Stimulated activated CD8-positive, alpha-beta memory T cell treated with anti-CD3 and anti-CD28 coated beads, Interleukin-12 subunit alpha, Interleukin-12 subunit beta, amount 100 ng/mL, for 1 hour (primary cell): ENCODE measurements around the gene NPIPA2.
"Not testable (repeated sequence)": the region's sequence is repeated elsewhere in the genome, so short reads cannot be mapped to it uniquely, and the experiment has no call there.

Experiments used
- DNase-seq: peaks from one replicate; pipeline ENCODE4 v3.0.0-alpha.2; 2020; ENCODE audit warnings: low read depth

NPIPA2 gene

DNA sequence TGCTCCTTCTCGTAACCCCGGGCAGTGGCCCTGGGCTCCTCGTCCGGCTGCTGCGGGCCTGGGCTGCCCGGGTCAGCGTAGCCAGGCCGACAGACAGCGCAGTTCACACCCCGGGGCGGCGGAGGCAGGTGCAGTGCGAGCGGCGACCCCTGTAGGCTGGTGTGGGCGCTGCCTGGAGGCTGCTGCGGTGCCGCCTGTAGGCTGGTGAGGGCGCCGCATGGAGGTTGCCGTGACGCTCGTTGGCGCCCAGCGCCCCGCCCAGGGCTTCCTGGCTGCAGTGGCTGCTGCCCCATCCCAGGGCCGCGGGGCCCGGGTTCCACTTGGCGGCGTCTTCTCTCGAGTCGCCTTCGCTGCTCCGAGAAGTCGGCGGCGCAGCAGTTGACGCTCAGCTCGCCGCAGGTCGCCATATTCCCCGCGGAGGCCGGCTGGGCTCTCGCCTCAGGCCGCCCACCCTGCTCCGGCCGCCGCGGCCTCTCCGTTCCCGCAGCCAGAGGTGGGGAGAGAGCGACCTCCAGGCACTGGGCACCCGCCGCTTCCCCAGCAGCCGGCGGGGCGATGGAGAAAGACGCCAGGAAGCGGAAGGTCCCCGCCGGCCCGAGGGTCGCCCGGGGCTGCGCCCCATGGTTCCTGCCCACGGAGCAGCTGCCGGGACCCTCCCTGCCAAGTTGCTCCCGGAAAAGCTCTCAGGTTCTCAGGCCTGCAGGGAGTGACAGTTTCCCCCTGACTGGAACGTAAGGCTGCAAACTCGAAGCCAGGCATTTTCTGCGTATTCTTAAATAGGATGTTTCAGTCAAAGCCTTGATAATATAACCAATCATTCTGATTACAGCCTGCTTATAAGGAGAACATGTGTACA, at the start of gene NPIPA2:
Gene NPIPA2 (plus strand): TSS at position 261 of the 856 bp plus-strand sequence. CDS start 5,533 bp downstream, outside the sequence.
- DNase-seq: not testable (repeated sequence)

DNA sequence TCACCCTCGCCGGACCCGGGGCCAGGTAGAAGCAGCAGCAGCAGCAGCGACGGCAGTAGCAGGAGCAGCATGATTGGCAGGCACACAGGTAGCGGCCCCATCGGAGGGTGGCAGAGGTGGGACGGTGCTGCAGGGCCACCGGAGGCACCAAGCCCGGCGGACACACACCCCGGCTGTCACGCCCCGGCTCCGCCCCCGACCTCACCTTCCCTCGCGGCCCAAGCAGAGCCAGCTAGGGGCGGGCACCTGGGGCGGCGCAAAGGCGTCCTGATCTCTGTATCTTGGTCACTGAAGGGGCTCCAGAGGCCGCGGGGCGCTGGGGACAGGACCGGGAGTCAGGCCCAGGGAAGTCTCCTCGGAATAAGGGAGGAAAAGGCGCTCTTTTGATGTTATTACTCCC, 48.2 kb upstream of the NPIPA2 start, which contains the start of gene PLA2G10:
Gene PLA2G10 (minus strand): TSS at position 180 of the 400 bp plus-strand sequence. CDS start 79 bp downstream, at position 101.
- not testable (repeated sequence) for DNase-seq

DNA sequence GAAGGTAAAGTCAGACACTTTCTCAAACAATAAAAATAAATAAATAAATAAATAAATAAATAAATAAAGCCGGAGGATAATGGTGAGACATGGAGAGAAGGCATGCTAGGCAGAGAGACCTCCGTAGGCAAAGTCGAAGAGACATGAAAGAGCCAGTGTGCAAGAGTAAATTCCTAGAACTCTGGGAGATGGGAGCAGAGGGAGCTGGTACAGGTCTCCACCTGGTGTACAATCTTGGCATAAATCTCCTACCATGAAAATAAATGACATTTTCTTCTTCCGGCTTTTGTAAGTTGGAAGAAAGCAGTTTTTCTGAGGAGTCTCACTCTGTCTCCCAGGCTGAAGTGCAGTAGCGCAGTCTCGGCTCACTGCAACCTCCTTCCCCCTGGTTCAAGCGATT, 40.5 kb upstream of the NPIPA2 start:
- not testable (repeated sequence) for DNase-seq

DNA sequence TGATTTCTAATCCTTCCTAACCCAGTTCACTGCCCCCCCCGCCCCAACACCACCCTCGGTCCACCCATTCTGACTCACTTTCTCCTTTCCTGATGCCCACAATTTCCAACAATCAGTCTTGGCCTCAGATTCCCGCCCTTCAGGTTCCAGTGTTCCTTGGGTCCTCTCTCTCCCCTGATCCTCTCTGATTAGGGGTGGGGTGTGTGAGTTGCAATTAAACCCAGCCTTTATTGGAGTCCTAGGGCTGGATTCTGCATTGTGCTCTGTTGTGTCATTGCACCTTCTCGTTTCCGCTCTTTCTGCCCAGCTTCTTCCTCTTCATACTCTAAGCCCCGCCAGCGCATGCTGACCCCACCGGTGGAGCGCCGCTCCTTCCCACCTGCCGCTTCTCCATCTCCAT, 39.7 kb upstream of the NPIPA2 start:
- DNase-seq: not testable (repeated sequence)

DNA sequence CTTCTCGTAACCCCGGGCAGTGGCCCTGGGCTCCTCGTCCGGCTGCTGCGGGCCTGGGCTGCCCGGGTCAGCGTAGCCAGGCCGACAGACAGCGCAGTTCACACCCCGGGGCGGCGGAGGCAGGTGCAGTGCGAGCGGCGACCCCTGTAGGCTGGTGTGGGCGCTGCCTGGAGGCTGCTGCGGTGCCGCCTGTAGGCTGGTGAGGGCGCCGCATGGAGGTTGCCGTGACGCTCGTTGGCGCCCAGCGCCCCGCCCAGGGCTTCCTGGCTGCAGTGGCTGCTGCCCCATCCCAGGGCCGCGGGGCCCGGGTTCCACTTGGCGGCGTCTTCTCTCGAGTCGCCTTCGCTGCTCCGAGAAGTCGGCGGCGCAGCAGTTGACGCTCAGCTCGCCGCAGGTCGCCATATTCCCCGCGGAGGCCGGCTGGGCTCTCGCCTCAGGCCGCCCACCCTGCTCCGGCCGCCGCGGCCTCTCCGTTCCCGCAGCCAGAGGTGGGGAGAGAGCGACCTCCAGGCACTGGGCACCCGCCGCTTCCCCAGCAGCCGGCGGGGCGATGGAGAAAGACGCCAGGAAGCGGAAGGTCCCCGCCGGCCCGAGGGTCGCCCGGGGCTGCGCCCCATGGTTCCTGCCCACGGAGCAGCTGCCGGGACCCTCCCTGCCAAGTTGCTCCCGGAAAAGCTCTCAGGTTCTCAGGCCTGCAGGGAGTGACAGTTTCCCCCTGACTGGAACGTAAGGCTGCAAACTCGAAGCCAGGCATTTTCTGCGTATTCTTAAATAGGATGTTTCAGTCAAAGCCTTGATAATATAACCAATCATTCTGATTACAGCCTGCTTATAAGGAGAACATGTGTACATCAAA, 38.9 kb upstream of the NPIPA2 start, which contains the start of gene NPIPA3:
Gene NPIPA3 (plus strand): TSS at position 256 of the 856 bp plus-strand sequence. CDS start 5,533 bp downstream, outside the sequence.
- not testable (repeated sequence) for DNase-seq

DNA sequence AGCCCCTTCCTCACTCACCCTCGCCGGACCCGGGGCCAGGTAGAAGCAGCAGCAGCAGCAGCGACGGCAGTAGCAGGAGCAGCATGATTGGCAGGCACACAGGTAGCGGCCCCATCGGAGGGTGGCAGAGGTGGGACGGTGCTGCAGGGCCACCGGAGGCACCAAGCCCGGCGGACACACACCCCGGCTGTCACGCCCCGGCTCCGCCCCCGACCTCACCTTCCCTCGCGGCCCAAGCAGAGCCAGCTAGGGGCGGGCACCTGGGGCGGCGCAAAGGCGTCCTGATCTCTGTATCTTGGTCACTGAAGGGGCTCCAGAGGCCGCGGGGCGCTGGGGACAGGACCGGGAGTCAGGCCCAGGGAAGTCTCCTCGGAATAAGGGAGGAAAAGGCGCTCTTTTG, 9.1 kb upstream of the NPIPA2 start:
- not testable (repeated sequence) for DNase-seq

DNA sequence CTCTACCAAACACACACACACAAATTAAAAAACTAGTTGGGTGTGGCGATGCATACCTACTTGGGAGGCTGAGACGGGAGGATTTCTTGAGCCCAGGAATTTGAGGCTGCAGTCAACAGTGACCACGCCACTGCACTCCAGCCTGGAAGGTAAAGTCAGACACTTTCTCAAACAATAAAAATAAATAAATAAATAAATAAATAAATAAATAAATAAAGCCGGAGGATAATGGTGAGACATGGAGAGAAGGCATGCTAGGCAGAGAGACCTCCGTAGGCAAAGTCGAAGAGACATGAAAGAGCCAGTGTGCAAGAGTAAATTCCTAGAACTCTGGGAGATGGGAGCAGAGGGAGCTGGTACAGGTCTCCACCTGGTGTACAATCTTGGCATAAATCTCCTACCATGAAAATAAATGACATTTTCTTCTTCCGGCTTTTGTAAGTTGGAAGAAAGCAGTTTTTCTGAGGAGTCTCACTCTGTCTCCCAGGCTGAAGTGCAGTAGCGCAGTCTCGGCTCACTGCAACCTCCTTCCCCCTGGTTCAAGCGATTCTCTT, 1.4 kb upstream of the NPIPA2 start:
- not testable (repeated sequence) for DNase-seq

DNA sequence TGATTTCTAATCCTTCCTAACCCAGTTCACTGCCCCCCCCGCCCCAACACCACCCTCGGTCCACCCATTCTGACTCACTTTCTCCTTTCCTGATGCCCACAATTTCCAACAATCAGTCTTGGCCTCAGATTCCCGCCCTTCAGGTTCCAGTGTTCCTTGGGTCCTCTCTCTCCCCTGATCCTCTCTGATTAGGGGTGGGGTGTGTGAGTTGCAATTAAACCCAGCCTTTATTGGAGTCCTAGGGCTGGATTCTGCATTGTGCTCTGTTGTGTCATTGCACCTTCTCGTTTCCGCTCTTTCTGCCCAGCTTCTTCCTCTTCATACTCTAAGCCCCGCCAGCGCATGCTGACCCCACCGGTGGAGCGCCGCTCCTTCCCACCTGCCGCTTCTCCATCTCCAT, 539 bp upstream of the NPIPA2 start:
- not testable (repeated sequence) for DNase-seq

DNA sequence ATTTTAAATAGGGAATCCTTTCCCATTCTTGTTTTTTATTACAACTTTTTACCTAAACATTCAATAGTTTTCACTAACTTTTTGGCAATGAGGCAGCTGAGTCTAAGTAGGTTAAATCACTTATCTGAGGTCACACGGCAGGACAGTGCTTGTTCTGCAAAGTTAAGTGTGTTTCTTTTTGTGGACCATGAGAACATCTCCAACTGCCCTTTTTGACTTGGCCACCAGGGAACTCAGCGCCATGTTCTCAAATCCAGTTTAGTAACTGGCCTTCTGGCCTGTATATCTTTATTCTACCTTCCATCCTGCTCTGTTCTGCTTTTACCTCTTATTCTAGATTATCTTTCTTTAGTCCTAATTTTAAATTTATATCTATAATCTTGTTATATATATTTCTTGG, 31.3 kb downstream of the NPIPA2 start:
- DNase-seq: not testable (repeated sequence)

DNA sequence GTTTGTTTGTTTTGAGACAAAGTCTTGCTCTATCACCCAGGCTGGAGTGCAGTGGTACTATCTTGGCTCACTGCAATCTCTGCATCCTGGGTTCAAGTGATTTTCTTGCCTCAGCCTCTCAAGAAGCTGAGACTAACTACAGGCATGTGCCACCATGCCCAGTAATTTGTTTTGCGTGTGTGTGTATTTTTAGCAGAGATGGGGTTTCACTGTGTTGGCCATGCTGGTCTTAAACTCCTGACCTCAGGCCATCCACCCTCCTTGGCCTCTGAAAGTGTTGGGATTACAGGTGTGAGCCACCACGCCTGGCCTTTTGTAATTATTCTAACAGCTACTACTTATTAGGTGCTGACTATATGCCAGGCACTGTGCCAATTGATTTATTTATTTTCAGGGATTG, 33.3 kb downstream of the NPIPA2 start:
- not testable (repeated sequence) for DNase-seq

DNA sequence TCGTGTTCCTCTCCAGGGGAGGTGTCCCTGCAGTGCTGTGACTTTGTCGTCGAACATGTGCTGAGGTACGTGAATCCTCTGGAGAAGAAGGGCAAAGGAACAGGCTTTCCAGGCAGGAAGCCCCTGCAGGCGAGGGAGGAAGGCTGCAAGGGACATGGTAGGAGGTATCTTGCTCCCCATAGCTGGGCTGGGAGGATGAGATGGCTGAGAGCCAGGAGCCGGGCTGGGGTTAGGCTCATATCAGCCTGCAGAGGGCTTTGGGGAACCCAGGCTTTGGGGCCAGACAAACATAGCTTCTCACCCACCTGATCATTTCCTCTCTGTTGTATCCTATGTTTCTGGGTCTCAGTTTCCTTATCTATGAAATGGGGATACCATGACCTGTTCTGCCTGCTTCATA, 34.4 kb downstream of the NPIPA2 start:
- not testable (repeated sequence) for DNase-seq

DNA sequence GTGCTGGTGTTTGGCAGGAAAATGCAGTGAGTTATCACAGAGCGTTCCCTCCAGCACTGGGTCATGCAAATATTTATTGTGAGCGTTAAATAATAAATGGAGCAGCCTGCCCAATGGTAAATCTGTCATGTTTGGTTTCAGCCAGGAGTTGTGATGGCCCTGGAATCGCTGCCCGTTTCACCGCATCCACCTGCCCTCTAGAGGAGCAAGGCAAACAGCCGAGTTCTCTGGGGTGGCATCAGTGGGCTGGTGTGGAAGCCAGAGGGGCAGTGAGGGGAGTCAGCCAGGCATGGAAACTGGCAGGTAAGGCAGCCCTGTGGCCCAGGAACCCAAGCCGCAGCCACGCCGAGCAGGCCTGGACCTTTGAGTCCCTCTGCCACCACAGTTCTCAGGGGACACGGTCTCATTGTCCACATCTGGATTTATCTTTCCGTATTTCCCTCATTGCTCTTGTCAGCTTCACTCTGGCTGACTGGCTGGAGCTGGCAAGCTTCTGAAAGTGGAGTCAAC, 37.1 kb downstream of the NPIPA2 start:
- DNase-seq: not testable (repeated sequence)

DNA sequence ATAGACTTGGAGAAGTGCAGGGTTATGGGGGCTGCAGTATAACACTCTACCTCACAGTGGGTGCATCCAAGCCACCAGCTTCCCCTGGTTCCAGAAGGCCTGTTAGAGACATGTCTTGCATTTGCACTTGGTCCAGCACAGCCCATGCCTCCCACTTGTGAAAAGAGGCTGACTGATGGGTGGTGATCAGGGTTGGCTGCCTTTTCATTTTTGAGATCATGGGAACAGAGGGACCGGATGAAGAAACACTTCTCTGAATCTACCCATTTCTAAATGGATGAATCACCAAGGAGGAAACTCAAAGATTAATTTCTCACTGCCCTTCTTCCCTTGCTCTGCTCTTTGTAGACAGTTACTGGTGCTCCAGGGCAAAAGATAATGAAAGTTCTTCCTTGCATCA, 43.8 kb downstream of the NPIPA2 start:
- DNase-seq: not testable (repeated sequence)

DNA sequence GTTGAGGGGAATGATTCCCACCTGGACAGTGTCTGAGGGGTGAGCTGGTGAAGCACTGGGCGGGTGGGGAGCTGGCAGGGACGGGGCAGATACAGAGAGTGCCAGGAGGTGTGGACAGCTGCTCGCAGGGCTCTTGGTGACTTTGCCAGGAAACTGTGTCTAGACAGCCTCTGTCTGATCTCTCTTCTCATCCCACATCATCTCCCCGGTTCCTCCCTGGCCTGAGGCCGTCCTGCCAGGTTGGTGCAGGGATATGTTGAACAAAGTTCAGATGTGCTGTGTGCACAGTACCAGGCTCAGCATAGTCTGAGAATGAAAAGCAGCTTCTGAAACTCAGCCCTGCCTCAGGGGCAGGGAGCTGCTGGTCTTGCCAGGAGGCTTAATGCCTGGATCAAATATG, 47.2 kb downstream of the NPIPA2 start:
- DNase-seq: not testable (repeated sequence)

DNA sequence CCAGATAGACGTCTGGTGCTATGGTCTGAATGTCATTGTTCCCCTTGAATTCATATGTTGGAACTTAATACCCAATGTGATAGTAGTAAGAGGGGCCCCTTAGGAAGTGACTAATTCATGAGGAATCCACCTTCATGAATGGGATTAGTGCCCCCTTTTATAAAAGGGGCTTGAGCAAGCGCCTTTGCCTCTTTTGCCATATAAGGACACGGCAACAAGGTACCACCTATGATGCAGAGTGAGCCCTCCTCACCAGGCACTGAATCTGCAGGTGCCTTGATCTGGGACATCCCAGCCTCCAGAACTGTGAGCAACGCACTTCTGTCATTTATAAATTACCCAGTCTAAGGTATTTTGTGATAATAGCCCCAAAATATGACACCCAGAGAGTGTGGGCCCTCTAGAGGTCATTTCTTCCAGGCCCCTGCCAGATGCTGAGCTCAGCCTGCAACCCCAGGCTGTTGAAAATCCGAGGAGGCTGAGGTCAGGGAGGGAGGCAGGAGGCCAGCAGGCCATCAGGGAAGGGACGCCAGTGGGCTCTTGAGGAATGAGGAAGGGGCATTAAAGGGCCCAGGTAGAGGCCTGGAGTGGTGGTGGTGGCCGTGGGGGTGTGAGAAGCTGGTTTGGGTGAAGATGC, 48.1 kb downstream of the NPIPA2 start:
- not testable (repeated sequence) for DNase-seq

DNA sequence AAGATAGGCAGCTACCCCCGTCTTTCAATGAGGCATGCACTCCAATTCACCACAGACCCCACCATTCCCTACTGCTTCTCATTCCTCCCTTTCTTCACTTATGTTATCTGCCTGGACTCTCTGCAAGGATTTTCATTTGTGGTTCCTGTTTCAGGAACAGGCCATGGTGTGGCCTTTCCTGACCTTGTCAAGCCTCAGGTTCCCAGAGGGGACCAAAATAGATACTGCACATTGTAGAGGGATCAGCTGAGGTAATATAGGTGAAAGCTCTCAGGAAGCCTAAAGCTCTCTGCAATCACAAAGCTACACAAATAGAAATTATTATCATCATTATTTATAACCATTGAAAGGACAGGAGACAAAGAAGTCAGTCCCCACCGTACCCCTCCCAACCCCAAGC, 50.6 kb downstream of the NPIPA2 start:
- not testable (repeated sequence) for DNase-seq

DNA sequence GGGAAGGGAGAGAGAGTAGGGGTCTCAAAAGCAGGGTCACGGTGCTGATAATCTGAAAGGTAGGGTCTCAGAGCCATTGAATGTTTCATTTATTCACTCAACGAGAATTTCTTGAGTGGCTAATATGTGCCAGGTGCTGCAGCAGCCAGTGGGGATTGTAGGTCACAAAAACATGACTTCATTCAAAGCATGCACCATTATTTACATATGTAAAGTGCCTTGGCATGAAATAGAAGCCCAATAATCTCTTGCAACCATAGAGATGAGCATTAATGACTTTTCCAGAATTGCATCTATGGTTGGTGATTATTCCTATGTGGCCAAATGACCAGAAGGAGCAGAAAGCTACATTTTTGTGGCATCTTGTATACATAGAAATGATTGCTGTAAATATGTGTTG, 55.2 kb downstream of the NPIPA2 start:
- not testable (repeated sequence) for DNase-seq

DNA sequence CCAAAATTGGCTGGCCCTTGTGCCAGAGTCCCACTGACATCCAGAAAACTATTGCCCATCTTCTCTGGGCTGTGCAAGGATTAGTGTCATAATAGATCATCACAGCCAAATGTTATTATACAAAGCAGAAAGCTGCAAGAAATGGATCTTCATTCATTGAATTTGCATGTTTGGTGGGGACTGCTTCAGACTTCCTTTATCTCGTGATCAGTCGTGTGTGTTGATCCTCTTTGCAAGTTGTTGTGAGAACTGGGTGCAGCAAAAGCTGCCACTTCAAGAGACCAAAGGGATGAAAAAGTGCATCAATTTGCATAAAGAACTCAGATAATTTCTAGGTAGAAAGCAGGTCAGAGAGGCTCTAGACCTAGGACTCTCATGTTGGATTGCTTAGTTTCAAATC, 61.2 kb downstream of the NPIPA2 start:
- DNase-seq: not testable (repeated sequence)

DNA sequence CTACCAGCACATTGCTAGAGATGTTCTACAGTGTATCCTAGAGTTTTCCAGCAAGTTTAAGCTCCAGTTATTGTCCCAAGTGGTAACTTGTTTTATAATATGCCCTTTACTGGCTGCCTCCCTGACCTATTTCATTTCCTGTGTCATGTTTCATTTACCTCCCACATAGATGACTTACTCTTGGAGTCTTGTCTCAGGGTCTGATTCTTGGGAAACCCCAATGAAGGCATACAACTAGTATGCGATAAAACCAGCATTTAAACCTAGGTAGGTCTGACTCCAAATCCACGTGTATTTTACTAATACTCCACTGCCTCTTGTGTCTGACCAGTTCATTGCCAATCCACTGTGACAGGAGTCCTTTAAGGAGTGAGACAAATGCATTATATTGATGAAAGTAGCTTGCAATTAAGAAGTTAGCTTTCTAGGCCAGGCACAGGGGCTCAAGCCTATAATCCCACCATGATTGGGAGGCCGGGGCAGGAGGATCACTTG, 64.9 kb downstream of the NPIPA2 start:
- not testable (repeated sequence) for DNase-seq

DNA sequence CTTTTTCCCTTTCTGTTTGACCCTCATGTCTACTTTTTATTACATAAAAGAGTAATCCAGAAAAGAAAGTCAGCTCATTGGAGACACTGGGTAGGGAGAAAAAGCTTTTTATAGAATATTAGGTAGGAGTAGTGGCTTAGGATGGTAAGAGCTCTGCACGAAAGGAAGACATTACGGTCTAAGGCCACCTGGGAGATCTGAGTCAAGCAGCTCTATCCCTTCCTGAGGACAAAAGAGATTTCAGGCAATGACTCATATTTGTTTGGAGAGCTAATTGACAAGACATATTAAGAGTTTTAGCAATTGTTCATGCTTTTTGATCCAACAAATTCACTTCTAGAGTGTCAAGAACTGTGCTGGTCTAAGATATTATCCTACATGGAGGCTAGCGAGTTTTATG, 71.6 kb downstream of the NPIPA2 start:
- DNase-seq: not testable (repeated sequence)
